Measurements from ENCODE around the gene TMEM132A.

GRCh38 chr11:60914633-60915247, 9.5 kb upstream of the TMEM132A start:
- TF ChIP-seq POLR2A (IDR thresholded peaks at IDR 0.05): no peak
- no peak for TF ChIP-seq CTCF (IDR thresholded peaks at IDR 0.05 in 8 of 11, conservative IDR thresholded peaks at IDR 0.05 in 3 of 11)

All from spleen (tissue), 7 donors.